ENCODE data around the gene SRM. TPM values are rescaled to one million over a fixed set of nuclear protein-coding genes. Genes with fewer than 3 reads are reported as not detected.

The SRM gene
- total and polyA plus RNA-seq, 2 of the 13 experiments (the other 11 are each of a cell fraction or from before 2014, with no cell fraction given) = 27.9 to 31.8 TPM

DNA sequence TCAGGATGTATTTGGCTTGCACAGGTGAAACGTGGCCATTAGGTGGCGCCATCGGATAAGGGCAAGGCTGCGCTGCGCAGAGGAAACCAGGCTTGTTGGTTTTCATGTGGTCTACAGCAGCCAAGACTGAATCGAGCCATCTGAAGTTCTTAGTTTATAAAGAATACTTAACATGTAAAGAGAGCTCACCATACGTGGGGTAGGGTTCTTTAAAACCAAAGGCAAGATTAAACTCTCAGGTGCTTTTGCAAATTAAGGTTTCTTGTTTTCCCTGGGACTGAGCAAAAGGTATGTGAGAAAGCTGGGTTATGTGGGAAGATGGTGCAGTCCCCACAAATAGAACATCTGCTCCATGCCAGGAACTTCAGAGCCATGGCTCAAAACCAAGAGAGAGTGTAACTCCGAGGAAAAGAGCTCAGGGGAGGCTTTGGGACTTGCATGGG is 22.1 kb downstream of the SRM start (continued):
- 0 out of 2 replicates have a peak, but pooled peaks have one; percentile 27 for TF ChIP-seq RXRB (CRISPR knock-in tag; IDR thresholded peaks at IDR 0.05; ENCODE audit: borderline replicate concordance)
- no peak for TF ChIP-seq ZBTB21 (CRISPR knock-in tag; IDR thresholded peaks at IDR 0.05)
- no peak for TF ChIP-seq TAF1 (CRISPR knock-in tag; IDR thresholded peaks at IDR 0.05)
- TF ChIP-seq FIP1L1 (IDR thresholded peaks at IDR 0.05; ENCODE audit: borderline replicate concordance, insufficient read depth, low read depth, low read length) = no peak
- TF ChIP-seq SRSF9 (IDR thresholded peaks at IDR 0.05; ENCODE audit: borderline replicate concordance, insufficient read depth, low read depth, low read length, poor library complexity, severe bottlenecking) = no peak
- no peak for TF ChIP-seq YEATS2 (CRISPR knock-in tag; IDR thresholded peaks at IDR 0.05; ENCODE audit: borderline replicate concordance)
- TF ChIP-seq ZNF790 (CRISPR knock-in tag; IDR thresholded peaks at IDR 0.05; ENCODE audit: borderline replicate concordance) = no peak
- TF ChIP-seq ELK4 (CRISPR knock-in tag; IDR thresholded peaks at IDR 0.05; ENCODE audit: borderline replicate concordance) = no peak
- TF ChIP-seq FOSL1 (CRISPR knock-in tag; IDR thresholded peaks at IDR 0.05; ENCODE audit: borderline replicate concordance) = no peak
- no peak for TF ChIP-seq THYN1 (CRISPR knock-in tag; IDR thresholded peaks at IDR 0.05; ENCODE audit: borderline replicate concordance, low read depth)
- TF ChIP-seq TBX3 (IDR thresholded peaks at IDR 0.05; ENCODE audit: borderline replicate concordance) = no peak
- no peak for TF ChIP-seq TFAP4 (IDR thresholded peaks at IDR 0.05; ENCODE audit: borderline replicate concordance, low read depth)
- peak; percentile 47; the same call in 1 of the 2 replicates for TF ChIP-seq SAP130 (CRISPR knock-in tag; IDR thresholded peaks at IDR 0.05; ENCODE audit: low read depth)
- peak; percentile 95 for TF ChIP-seq SMC3 (IDR thresholded peaks at IDR 0.05; ENCODE audit: low read length)
- TF ChIP-seq, protein P1, sequence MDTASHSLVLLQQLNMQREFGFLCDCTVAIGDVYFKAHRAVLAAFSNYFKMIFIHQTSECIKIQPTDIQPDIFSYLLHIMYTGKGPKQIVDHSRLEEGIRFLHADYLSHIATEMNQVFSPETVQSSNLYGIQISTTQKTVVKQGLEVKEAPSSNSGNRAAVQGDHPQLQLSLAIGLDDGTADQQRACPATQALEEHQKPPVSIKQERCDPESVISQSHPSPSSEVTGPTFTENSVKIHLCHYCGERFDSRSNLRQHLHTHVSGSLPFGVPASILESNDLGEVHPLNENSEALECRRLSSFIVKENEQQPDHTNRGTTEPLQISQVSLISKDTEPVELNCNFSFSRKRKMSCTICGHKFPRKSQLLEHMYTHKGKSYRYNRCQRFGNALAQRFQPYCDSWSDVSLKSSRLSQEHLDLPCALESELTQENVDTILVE (CRISPR knock-in tag; IDR thresholded peaks at IDR 0.05) = 0 out of 2 replicates have a peak, but pooled peaks have one; percentile 41
- TF ChIP-seq SRSF1 (optimal IDR thresholded peaks at IDR 0.05; ENCODE audit: low read depth, low read length) = no peak
- TF ChIP-seq, protein P2, sequence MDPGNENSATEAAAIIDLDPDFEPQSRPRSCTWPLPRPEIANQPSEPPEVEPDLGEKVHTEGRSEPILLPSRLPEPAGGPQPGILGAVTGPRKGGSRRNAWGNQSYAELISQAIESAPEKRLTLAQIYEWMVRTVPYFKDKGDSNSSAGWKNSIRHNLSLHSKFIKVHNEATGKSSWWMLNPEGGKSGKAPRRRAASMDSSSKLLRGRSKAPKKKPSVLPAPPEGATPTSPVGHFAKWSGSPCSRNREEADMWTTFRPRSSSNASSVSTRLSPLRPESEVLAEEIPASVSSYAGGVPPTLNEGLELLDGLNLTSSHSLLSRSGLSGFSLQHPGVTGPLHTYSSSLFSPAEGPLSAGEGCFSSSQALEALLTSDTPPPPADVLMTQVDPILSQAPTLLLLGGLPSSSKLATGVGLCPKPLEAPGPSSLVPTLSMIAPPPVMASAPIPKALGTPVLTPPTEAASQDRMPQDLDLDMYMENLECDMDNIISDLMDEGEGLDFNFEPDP (CRISPR knock-in tag; conservative IDR thresholded peaks at IDR 0.05) = no peak
- TF ChIP-seq NFE2L2 (IDR thresholded peaks at IDR 0.05; ENCODE audit: low read length) = no peak
- TF ChIP-seq, protein P3, sequence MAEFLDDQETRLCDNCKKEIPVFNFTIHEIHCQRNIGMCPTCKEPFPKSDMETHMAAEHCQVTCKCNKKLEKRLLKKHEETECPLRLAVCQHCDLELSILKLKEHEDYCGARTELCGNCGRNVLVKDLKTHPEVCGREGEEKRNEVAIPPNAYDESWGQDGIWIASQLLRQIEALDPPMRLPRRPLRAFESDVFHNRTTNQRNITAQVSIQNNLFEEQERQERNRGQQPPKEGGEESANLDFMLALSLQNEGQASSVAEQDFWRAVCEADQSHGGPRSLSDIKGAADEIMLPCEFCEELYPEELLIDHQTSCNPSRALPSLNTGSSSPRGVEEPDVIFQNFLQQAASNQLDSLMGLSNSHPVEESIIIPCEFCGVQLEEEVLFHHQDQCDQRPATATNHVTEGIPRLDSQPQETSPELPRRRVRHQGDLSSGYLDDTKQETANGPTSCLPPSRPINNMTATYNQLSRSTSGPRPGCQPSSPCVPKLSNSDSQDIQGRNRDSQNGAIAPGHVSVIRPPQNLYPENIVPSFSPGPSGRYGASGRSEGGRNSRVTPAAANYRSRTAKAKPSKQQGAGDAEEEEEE (CRISPR knock-in tag; IDR thresholded peaks at IDR 0.05; ENCODE audit: borderline replicate concordance) = no peak
- no peak for TF ChIP-seq FOXC1 (CRISPR knock-in tag; IDR thresholded peaks at IDR 0.05; ENCODE audit: borderline replicate concordance)
- peak; percentile 24; the same call in 1 of the 2 replicates for TF ChIP-seq FOSL2 (CRISPR knock-in tag; IDR thresholded peaks at IDR 0.05)
- no peak for TF ChIP-seq PRMT3 (CRISPR knock-in tag; IDR thresholded peaks at IDR 0.05; ENCODE audit: borderline replicate concordance, low read depth)
